Endometrium (tissue), 2 donors: Measurements from ENCODE around the gene MGAT5B.
"Not testable (repeated sequence)": the region's sequence is repeated elsewhere in the genome, so short reads cannot be mapped to it uniquely, and the experiment has no call there.

Source experiments
- FAIRE-seq: peaks from 2 replicates; lab custom pipeline; 2012; peaks lifted over from hg19 to GRCh38; lab: Jason Lieb, UNC
- donor health status: control.
- donor health status: control.

Gene MGAT5B

GRCh38 chr17:76978050-76978449, 109.8 kb downstream of the MGAT5B start:
- not testable (repeated sequence) for FAIRE-seq

GRCh38 chr17:76981545-76982295, 113.5 kb downstream of the MGAT5B start:
- FAIRE-seq, result no peak

GRCh38 chr17:76982408-76983074, 114.3 kb downstream of the MGAT5B start:
- FAIRE-seq, result no peak

- no peak for FAIRE-seq
These were observed 115.0 kb downstream of the MGAT5B start for GRCh38 chr17:76983075-76983775.

- no peak for FAIRE-seq
These were observed 118.2 kb downstream of the MGAT5B start for GRCh38 chr17:76986365-76986764.

GRCh38 chr17:76987486-76988093, 119.4 kb downstream of the MGAT5B start:
- FAIRE-seq, result no peak

GRCh38 chr17:76988796-76989195, 120.6 kb downstream of the MGAT5B start:
- no peak for FAIRE-seq

- FAIRE-seq, result no peak
These were observed 121.3 kb downstream of the MGAT5B start for GRCh38 chr17:76989519-76989918.

GRCh38 chr17:76992891-76993290, 124.7 kb downstream of the MGAT5B start:
- FAIRE-seq, result no peak

GRCh38 chr17:76993651-76994050, 125.4 kb downstream of the MGAT5B start:
- no peak for FAIRE-seq

- FAIRE-seq, result no peak
These were observed 126.0 kb downstream of the MGAT5B start for GRCh38 chr17:76994237-76994637.

- no peak for FAIRE-seq
These were observed 127.3 kb downstream of the MGAT5B start for GRCh38 chr17:76995387-76996105.

- FAIRE-seq, result no peak
These were observed 128.8 kb downstream of the MGAT5B start for GRCh38 chr17:76996741-76997694.

GRCh38 chr17:76997981-76998531, 129.9 kb downstream of the MGAT5B start:
- FAIRE-seq, result no peak

GRCh38 chr17:76998839-76999238, 130.6 kb downstream of the MGAT5B start:
- no peak for FAIRE-seq
